Stimulated activated CD8-positive, alpha-beta memory T cell treated with anti-CD3 and anti-CD28 coated beads, Interleukin-12 subunit alpha, Interleukin-12 subunit beta, amount 100 ng/mL, for 24 hours (primary cell): Measurements from ENCODE around the gene TMEM239.

Experiments used
- DNase-seq: peaks from one replicate; pipeline ENCODE4 v3.0.0-alpha.2; 2020; ENCODE audit errors: extremely low read depth

TMEM239 gene

GRCh38 chr20:2849529-2849928, 33.4 kb downstream of the TMEM239 start:
- no peak for DNase-seq

- DNase-seq: no peak
These were observed 34.9 kb downstream of the TMEM239 start for GRCh38 chr20:2851086-2851485.

- no peak for DNase-seq
These were observed 42.4 kb downstream of the TMEM239 start for GRCh38 chr20:2858591-2858990.

- no peak for DNase-seq
These were observed 43.4 kb downstream of the TMEM239 start for GRCh38 chr20:2859330-2860121.

GRCh38 chr20:2864626-2865025, 48.5 kb downstream of the TMEM239 start:
- no peak for DNase-seq

GRCh38 chr20:2865101-2865500, 48.9 kb downstream of the TMEM239 start:
- DNase-seq: no peak

GRCh38 chr20:2865630-2866029, 49.5 kb downstream of the TMEM239 start:
- no peak for DNase-seq

GRCh38 chr20:2866236-2866635, 50.1 kb downstream of the TMEM239 start:
- no peak for DNase-seq

GRCh38 chr20:2867081-2867864, 51.1 kb downstream of the TMEM239 start:
- DNase-seq: no peak
